HG03103 (cell line): Measurements from ENCODE around the gene SUMO2.
"Not testable (repeated sequence)": the region's sequence is repeated elsewhere in the genome, so short reads cannot be mapped to it uniquely, and the experiment has no call there.

Source experiments
- ATAC-seq: cut with Tn5 transposase; IDR thresholded peaks from one replicate; pipeline ENCODE4 v1.9.1; 2021; ENCODE audit warnings: low read depth; ENCODE audit not compliant: unreplicated experiment

Gene SUMO2

DNA sequence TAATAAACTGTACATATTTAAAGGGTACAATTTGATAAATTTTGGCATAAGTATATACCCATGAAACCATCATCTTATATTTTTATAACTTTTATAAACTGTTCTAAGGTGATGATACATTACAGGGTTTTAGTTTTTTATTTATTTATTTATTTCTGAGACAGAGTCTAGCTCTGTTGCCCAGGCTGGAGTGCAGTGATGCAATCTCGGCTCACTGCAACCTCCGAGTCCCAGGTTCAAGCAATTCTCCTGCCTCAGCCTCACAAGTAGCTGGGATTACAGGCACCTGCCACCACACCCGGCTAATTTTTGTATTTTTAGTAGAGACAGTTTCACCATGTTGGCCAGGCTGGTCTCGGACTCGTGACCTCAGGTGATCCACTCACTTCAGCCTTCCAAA is 54.8 kb downstream of the SUMO2 start:
- not testable (repeated sequence) for ATAC-seq

DNA sequence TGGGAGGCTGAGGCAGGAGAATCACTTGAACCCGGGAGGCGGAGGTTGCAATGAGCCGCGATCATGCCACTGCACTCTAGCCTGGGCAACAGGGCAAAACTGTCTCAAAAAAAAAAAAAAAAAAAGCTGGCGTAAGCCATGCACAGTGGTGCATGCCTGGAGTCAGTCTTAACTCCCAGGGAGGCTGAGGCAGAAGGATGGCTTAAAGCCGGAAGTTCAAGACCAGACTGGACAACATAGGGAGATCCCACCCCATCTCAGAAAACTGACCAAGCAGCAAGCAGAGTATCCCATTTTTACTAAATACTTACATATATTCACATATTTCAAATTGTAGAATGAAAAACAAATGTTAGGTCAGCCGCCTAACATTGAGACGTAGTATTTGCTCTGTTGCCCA is 55.8 kb downstream of the SUMO2 start:
- ATAC-seq, result no peak

DNA sequence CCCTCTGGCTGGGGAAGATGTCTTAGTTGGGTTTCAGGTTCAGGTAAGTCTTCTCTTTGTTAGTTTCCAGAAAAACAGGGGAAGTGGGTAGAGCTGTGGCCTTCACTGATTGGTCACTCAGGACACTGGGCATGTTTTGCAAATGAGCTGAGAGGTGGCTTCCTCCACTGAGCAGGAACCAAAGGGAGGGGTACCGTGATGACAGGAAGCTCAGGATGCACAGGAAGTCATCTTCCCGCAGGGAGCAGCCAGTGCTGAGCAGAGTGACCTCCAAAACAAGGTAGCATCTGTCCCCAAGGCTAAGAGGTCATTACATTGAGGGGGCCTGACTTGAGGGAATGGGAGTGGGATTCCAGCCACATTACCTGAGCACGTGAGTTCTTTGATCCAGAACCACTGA is 56.8 kb downstream of the SUMO2 start:
- ATAC-seq, result no peak

DNA sequence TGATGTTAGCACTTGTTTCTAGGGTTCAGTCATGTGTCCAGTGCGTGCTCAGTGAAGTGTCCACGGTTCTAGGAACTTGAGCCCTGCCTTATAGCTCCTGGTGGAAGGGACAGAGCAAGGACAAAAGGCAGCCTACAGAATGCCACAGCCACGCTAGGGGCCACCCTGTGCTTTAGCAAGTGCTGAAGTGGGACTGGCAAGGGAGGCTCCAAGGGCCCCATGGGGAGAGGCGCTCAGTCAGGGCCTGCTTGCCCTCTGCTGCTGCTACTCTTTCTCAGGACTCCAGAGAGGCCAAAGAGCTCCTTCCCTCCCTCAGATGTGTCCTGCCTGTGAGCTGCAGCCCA is 58.0 kb downstream of the SUMO2 start:
- no peak for ATAC-seq

DNA sequence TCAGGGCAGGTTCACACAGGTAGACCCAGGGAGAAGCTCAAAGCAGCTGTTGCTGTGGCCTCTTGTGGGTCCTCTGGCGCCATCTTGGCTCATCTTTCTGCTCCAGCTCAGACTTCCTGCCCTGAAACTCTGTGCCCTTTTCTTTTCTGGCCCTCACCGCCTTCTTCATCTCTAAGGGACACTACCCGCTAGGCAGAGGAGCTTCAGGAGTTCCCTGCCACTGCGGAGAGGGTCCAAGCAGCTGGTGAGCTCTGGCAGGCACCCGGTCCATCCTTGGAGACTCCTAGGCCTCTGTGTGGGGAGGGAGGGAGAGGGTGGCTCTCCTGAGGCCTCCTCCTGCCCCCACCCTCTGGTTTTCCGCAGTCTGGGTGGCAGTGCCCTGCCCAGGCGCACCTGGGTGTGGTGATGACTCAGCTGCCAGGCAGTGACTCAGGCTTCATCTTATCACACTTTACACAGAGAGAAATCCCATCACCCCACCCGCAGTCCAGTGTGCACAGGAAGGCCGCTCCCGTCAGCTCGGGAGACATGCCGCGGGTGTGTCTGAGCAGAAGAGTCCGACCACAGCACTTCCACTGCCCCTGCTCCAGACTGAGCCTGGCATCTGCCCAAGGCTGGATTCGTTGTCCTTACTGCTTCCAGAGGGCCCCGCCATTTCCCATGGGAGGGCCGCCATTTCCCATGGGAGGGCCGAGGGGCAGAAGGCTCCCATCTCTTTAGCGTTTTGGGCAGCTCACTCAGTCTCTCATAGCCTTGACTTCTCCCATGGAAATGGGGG is 58.5 kb downstream of the SUMO2 start:
- ATAC-seq, result no peak

DNA sequence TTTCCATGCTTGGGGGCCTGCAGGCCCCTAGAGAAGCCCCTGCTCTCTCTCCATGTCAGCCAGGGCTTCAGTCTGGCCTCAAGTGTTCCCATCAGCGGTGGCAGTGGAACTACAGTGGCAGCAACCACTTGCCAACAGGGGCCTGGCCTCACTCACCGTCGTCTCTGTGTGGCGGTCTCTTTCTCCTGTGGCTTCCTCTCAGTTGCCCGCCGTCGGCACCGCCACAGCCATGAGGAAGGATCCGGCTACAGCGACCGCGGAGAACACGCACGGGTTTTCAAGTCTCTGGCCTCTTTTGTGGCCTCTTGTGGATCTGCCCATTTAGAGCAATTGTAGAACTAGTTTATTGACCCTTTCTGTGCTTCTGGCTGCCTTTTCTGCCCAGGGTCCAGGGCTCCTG is 64.5 kb downstream of the SUMO2 start:
- no peak for ATAC-seq

DNA sequence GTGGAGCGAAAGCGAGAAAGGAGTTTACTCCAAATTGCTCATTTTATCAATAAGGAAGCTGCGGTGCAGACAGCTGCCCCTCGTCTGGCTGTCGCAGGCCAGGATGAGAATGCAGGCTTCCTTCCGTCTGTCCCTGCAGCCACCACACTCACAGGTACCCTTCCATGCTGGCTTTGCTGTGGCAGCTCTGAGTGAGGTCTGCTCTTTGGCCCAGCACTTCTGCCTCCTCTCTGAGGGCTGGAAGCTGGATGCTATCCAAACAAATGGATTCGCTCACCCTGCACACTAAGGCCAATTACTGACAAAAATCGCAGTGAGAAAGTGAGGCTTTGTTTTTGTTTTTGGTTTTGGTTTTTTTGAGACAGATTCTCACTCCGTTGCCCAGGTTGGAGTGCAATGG is 66.0 kb downstream of the SUMO2 start:
- ATAC-seq, result no peak
